Activated CD4-positive, alpha-beta T cell treated with anti-CD3 and anti-CD28 coated beads, Interleukin-2, amount 50 U/mL, for 4 hours (primary cell): ENCODE measurements around the gene DPY19L2.

Experiments used
- DNase-seq, 2 experiments: peaks; one replicate each; pipeline ENCODE4 v3.0.0-alpha.2; 2020

DPY19L2 gene

GRCh38 chr12:63521706-63522105 lies 146.6 kb downstream of the DPY19L2 start:
- no peak for DNase-seq
